Keratinocyte (primary cell): ENCODE data around the gene TMEM191B. TPM values are rescaled to one million over a fixed set of nuclear protein-coding genes. Genes with fewer than 3 reads are reported as not detected.
"Not testable (repeated sequence)": the region's sequence is repeated elsewhere in the genome, so short reads cannot be mapped to it uniquely, and the experiment has no call there.

Experiments
- DNase-seq: peaks from one replicate; pipeline ENCODE4 v3.0.0-alpha.2; 2011; ENCODE audit warnings: low read depth, missing footprints, low spot score
- FAIRE-seq: peaks from 2 replicates; lab custom pipeline; 2011; peaks lifted over from hg19 to GRCh38; lab: Jason Lieb, UNC
- H2AFZ ChIP-seq: 2 replicates; pipeline ENCODE4 v1.6.0; 2012; ENCODE audit warnings: low read length, control low read depth, inconsistent platforms; ENCODE audit not compliant: control insufficient read depth
- H3K27ac ChIP-seq: 2 replicates; pipeline ENCODE4 v1.5.1; 2011; ENCODE audit warnings: low read length; ENCODE audit not compliant: control insufficient read depth, insufficient read depth
- H3K27me3 ChIP-seq: 3 replicates; pipeline ENCODE4 v1.6.0; 2011; ENCODE audit warnings: low read length; ENCODE audit not compliant: control insufficient read depth, insufficient read depth; ENCODE audit errors: extremely low read depth
- H3K36me3 ChIP-seq, 2 experiments: 2 replicates in 1 of 2; 3 replicates in 1 of 2; pipeline ENCODE4 v1.5.1; 2011; ENCODE audit warnings: low read length in 2 of 2, mild to moderate bottlenecking in 1 of 2; ENCODE audit not compliant: control insufficient read depth in 2 of 2, insufficient read depth in 2 of 2; ENCODE audit errors: extremely low read depth in 1 of 2
- H3K4me1 ChIP-seq: 3 replicates; pipeline ENCODE4 v1.5.1; 2011; ENCODE audit warnings: low read length; ENCODE audit not compliant: control insufficient read depth, insufficient read depth; ENCODE audit errors: extremely low read depth
- H3K4me2 ChIP-seq: 3 replicates; pipeline ENCODE4 v1.6.0; 2011; ENCODE audit warnings: low read depth, low read length; ENCODE audit not compliant: control insufficient read depth, insufficient read depth; ENCODE audit errors: extremely low read depth
- H3K4me3 ChIP-seq, 3 experiments: fragments of 200-600 bp in 1 of 3; sonication (generic) in 1 of 3; 2 replicates in 2 of 3; 3 replicates in 1 of 3; pipeline ENCODE4 v1.5.1; 2011 to 2016; ENCODE audit warnings: low read length in 3 of 3, mild to moderate bottlenecking in 3 of 3, control low read depth in 2 of 3, inconsistent platforms in 1 of 3, low read depth in 1 of 3, mixed read lengths in 1 of 3, mixed run types in 1 of 3, moderate library complexity in 1 of 3; ENCODE audit not compliant: control insufficient read depth in 2 of 3, insufficient read depth in 2 of 3; ENCODE audit errors: extremely low read depth in 1 of 3
- H3K79me2 ChIP-seq: 2 replicates; pipeline ENCODE4 v1.6.0; 2012; ENCODE audit warnings: low read length; ENCODE audit not compliant: control insufficient read depth, insufficient read depth
- H3K9ac ChIP-seq: 3 replicates; pipeline ENCODE4 v1.6.0; 2011; ENCODE audit warnings: low read length; ENCODE audit not compliant: control insufficient read depth, insufficient read depth; ENCODE audit errors: extremely low read depth
- H3K9me1 ChIP-seq: 3 replicates; pipeline ENCODE4 v1.6.0; 2011; ENCODE audit warnings: low read length; ENCODE audit not compliant: control insufficient read depth, insufficient read depth; ENCODE audit errors: extremely low read depth
- H3K9me3 ChIP-seq: 2 replicates; pipeline ENCODE4 v1.5.1; 2012; ENCODE audit warnings: low read depth, low read length; ENCODE audit not compliant: control insufficient read depth
- H4K20me1 ChIP-seq: 3 replicates; pipeline ENCODE4 v1.6.0; 2011; ENCODE audit warnings: low read length; ENCODE audit not compliant: control insufficient read depth, insufficient read depth; ENCODE audit errors: extremely low read depth
- dilution Hi-C: fragments of 300-500 bp; cut with MboI; formaldehyde crosslinking; loops from one replicate; pipeline ENCODE4 v1.7.0; 2020; ENCODE audit warnings: low sequenced_read_pairs; ENCODE audit not compliant: extremely low pct_ligation_motif_present
- polyA plus RNA-seq, 5 experiments: library from polyadenylated mRNA; depleted of rRNA in 3 of 5; stranded (reverse) in 3 of 5; stranded (forward) in 1 of 5; unstranded in 1 of 5; fragments of >200 nt; gene quantifications; 1 replicate in 1 of 5; 2 replicates in 3 of 5; 3 replicates in 1 of 5; pipeline versions ENCODE4 v1.2.1 to v1.2.3, GENCODE V29; 2011 to 2012; ENCODE audit warnings: missing spikeins in 2 of 5, low read depth in 1 of 5, low replicate concordance in 1 of 5

Gene TMEM191B
- polyA plus RNA-seq, 1 donor (not counting 4 experiments of a cell fraction or from before 2014, with no cell fraction given): 0.45 TPM

DNA sequence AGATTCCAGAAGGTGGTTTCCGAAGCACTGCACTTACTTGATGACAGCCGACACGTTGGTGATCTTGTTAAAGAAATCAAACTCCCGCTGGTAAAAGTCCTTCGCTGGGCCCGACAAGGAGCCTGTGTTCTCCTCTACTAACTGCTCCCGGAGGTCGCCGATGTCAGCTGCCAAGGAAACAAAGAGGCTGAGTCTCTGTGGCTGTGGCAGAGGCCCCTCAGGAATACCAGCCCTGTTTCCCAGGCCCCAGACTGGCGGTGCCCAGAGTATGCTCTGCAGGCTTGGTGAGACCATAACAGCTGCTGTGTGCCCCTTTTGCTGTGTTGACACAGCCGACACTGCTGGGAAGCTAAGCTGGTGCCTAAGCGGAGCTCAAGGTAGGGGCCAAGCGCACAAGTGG, 17.0 kb downstream of the TMEM191B start:
- DNase-seq, H3K4me3 ChIP-seq, H3K9ac ChIP-seq, dilution Hi-C loops, H4K20me1 ChIP-seq, H3K27ac ChIP-seq, H2AFZ ChIP-seq, H3K4me1 ChIP-seq, H3K27me3 ChIP-seq, FAIRE-seq, H3K36me3 ChIP-seq, H3K9me1 ChIP-seq, H3K79me2 ChIP-seq, H3K4me2 ChIP-seq, H3K9me3 ChIP-seq: not testable (repeated sequence)

DNA sequence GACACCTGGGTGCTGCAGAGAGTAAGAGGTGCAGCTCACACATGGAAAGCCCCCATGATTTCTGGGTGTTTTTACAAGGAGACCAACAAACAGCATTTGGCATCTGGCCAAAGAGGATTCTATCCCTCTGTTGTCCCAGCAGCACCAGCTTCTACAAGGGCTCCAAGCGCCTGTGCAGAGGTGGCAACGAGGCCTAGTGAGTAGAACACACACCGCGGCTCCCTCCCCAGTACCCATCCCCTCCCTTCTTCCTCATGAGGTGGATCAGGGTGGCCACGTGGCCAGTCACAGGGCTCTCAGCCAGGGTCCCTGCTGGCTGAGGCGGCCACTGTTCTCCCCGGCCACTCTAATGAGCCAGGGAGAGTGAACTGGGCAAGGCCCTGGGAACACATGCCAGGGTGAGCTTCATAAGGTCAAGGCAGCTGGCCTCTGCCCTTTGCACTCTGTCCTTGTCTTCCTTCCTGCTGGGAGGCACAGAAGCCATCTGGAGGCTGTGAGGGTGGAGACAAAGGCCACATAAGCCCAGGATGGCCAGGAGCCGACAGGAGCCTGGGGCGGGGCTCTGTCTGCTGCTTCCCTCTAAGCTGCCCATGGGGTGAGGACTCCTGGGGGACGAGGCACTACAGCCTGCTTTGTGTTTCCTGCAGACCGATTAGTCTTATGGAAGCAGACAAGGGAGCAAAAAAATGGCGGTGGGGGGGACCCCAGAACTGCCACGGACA, 22.0 kb downstream of the TMEM191B start:
- H3K9ac ChIP-seq, DNase-seq, H4K20me1 ChIP-seq, H3K27me3 ChIP-seq, H3K27ac ChIP-seq, FAIRE-seq, H3K9me1 ChIP-seq, H3K79me2 ChIP-seq, H3K9me3 ChIP-seq, H3K4me2 ChIP-seq, H3K4me3 ChIP-seq, H3K4me1 ChIP-seq, dilution Hi-C loops, H2AFZ ChIP-seq, H3K36me3 ChIP-seq: not testable (repeated sequence)

DNA sequence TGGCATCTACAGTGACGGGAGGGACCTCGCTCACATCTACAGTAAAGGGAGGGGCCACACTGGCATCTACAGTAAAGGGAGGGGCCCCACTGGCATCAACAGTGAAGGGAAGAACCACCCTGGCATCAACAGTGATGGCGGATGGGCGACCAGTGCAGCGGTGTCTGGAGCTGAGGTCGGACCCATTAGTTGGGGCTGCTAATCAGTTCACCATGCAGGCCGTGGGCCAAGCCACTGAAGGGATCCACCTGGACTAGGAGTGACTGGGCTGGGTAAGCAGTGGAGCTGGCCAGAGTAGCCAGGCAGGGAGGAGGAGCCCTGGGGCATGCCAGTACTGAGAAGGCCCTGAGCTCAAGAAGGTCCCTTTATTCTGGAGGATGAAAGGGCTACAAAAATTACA, 23.4 kb downstream of the TMEM191B start:
- dilution Hi-C loops, FAIRE-seq: not testable (repeated sequence)

DNA sequence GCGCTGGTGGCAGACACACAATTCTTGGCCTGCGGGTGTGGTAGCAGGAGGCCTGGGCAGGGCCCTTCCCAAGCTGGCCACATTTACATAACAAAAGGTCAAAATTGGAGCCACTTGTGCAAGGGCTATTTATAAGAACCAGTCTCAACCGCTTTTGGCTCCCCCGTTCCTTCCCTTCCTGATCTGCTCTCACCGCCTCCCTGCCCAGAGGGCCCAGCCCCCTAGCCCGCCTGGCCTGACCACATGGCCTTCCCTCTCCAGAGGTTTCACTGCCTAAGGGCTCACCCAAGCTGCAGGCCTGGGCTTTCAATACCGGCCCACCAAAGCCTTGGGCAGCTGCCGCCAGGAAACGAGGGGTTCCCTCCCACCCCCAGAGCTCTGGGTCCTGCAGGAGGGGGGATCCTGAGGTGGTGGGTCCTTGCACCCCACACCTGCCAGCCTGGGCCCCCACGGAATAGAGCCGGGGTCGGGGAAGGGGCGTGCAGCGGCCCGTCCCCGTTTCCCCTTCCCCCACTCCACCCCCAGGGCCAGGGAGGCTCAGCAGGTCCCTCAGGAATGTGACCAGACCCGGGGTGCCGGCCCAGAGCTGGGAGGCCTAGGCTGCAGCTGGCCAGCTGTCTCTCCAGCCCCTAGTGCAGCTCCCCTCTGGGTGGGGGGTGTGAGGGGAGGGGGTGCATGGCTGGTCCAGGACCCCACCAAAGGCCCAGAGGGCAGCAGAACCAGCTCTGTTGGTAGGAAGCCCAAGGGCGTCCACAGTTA, 25.4 kb downstream of the TMEM191B start:
- H3K4me1 ChIP-seq, H3K9me3 ChIP-seq, H3K27me3 ChIP-seq, FAIRE-seq, DNase-seq, dilution Hi-C loops, H3K9ac ChIP-seq, H2AFZ ChIP-seq, H3K4me2 ChIP-seq, H3K4me3 ChIP-seq, H3K27ac ChIP-seq, H3K36me3 ChIP-seq, H3K9me1 ChIP-seq, H3K79me2 ChIP-seq, H4K20me1 ChIP-seq: not testable (repeated sequence)

More for the DNA sequence above, 23.4 kb downstream of the TMEM191B start:
- H3K4me2 ChIP-seq, H3K36me3 ChIP-seq, H3K27ac ChIP-seq, H3K4me1 ChIP-seq, H3K27me3 ChIP-seq, H3K9me3 ChIP-seq, H3K79me2 ChIP-seq, H3K9ac ChIP-seq, H3K9me1 ChIP-seq, H3K4me3 ChIP-seq, H2AFZ ChIP-seq, DNase-seq, H4K20me1 ChIP-seq: not testable (repeated sequence)
